Neural cell (in vitro differentiated cells): ENCODE measurements around the gene RELCH. TPM values are rescaled to one million over a fixed set of nuclear protein-coding genes. Genes with fewer than 3 reads are reported as not detected.

Source experiments
- H2AFZ ChIP-seq: fragments of 200-600, 300-800 bp; sonication (generic), shearing (Covaris generic); 2 replicates; pipeline ENCODE4 v1.6.0; 2014; ENCODE audit warnings: low read depth, mild to moderate bottlenecking, antibody characterized with exemption, low read length, moderate library complexity
- H3F3A ChIP-seq: fragments of 200-600 bp; shearing (Covaris generic); 2 replicates; pipeline ENCODE4 v1.6.1; 2016; ENCODE audit warnings: mild to moderate bottlenecking, moderate library complexity, mixed read lengths, antibody characterized with exemption, low read length; ENCODE audit not compliant: insufficient read depth, poor library complexity, severe bottlenecking
- H3K27ac ChIP-seq: fragments of 200-600, 300-800 bp; sonication (generic), shearing (Covaris generic); 2 replicates; pipeline ENCODE4 v1.5.1; 2014; ENCODE audit warnings: mild to moderate bottlenecking, low read length, moderate library complexity
- H3K27me3 ChIP-seq: fragments of 300-800, 200-600 bp; sonication (generic), shearing (Covaris generic); 2 replicates; pipeline ENCODE4 v1.6.0; 2014; ENCODE audit warnings: mild to moderate bottlenecking, low read depth, low read length, moderate library complexity; ENCODE audit not compliant: insufficient read depth
- H3K36me3 ChIP-seq: fragments of 300-800, 200-600 bp; sonication (generic), shearing (Covaris generic); 2 replicates; pipeline ENCODE4 v1.5.1; 2014; ENCODE audit warnings: mild to moderate bottlenecking, antibody characterized with exemption, low read length, moderate library complexity; ENCODE audit not compliant: insufficient read depth
- H3K4me2 ChIP-seq: fragments of 300-800, 200-600 bp; sonication (generic), shearing (Covaris generic); 2 replicates; pipeline ENCODE4 v1.6.0; 2014; ENCODE audit warnings: mild to moderate bottlenecking, low read length
- H3K4me3 ChIP-seq: fragments of 300-800, 200-600 bp; sonication (generic), shearing (Covaris generic); 2 replicates; pipeline ENCODE4 v1.5.1; 2014; ENCODE audit warnings: mild to moderate bottlenecking, low read length, moderate library complexity
- H3K79me2 ChIP-seq: fragments of 200-600 bp; shearing (Covaris generic); replicated peaks from 2 replicates; pipeline ENCODE4 v1.6.0; 2014; ENCODE audit warnings: mild to moderate bottlenecking, low read length, moderate library complexity; ENCODE audit not compliant: insufficient read depth
- H3K9ac ChIP-seq: fragments of 300-800, 200-600 bp; sonication (generic), shearing (Covaris generic); 2 replicates; pipeline ENCODE4 v1.6.1; 2016; ENCODE audit warnings: mild to moderate bottlenecking, low read length, mixed read lengths
- H3K9me2 ChIP-seq: fragments of 200-600 bp; shearing (Covaris generic); 2 replicates; pipeline ENCODE4 v1.6.1; 2016; ENCODE audit warnings: mild to moderate bottlenecking, low read length, mixed read lengths; ENCODE audit not compliant: insufficient read depth
- H3K9me3 ChIP-seq: fragments of 200-600, 300-800 bp; sonication (generic), shearing (Covaris generic); 2 replicates; pipeline ENCODE4 v1.6.1; 2016; ENCODE audit warnings: mild to moderate bottlenecking, mixed run types, low read length, moderate library complexity, mixed read lengths
- H4K20me1 ChIP-seq: fragments of 200-600 bp; shearing (Covaris generic); 2 replicates; pipeline ENCODE4 v1.6.1; 2016; ENCODE audit warnings: mild to moderate bottlenecking, mixed run types; ENCODE audit not compliant: insufficient read depth
- EP300 ChIP-seq: fragments of 450-650 bp; conservative IDR thresholded peaks from 2 replicates; pipeline ENCODE4 v1.6.1; 2014; ENCODE audit warnings: antibody characterized with exemption, mild to moderate bottlenecking, moderate library complexity; ENCODE audit not compliant: poor library complexity, severe bottlenecking
- EZH2 ChIP-seq: fragments of 200-600, 300-800 bp; shearing (Covaris generic), sonication (generic); IDR thresholded peaks from 2 replicates; pipeline ENCODE4 v1.6.1; 2014; ENCODE audit warnings: antibody characterized with exemption, low read length, borderline replicate concordance, mild to moderate bottlenecking; ENCODE audit not compliant: insufficient read depth, poor library complexity, severe bottlenecking
- MXI1 ChIP-seq: fragments of 450-650 bp; conservative IDR thresholded peaks from 2 replicates; pipeline ENCODE4 v1.6.1; 2014; ENCODE audit warnings: antibody characterized with exemption, mild to moderate bottlenecking; ENCODE audit not compliant: poor library complexity, severe bottlenecking
- POLR2AphosphoS5 ChIP-seq: IDR thresholded peaks from 2 replicates; pipeline ENCODE4 v1.6.1; 2012
- RAD21 ChIP-seq: fragments of 450-650 bp; conservative IDR thresholded peaks from 2 replicates; pipeline ENCODE4 v1.6.1; 2014; ENCODE audit warnings: antibody characterized with exemption, mild to moderate bottlenecking, moderate library complexity
- REST ChIP-seq: IDR thresholded peaks from 2 replicates; pipeline ENCODE4 v1.6.1; 2012; ENCODE audit warnings: borderline replicate concordance
- SMC3 ChIP-seq: fragments of 450-650 bp; conservative IDR thresholded peaks from 2 replicates; pipeline ENCODE4 v1.6.1; 2014; ENCODE audit warnings: antibody characterized with exemption, mild to moderate bottlenecking, moderate library complexity; ENCODE audit not compliant: poor library complexity
- TAF1 ChIP-seq: IDR thresholded peaks from 2 replicates; pipeline ENCODE4 v1.6.1; 2012; ENCODE audit warnings: low read depth
- polyA plus RNA-seq: library from polyadenylated mRNA; depleted of rRNA; stranded (reverse); fragments of >200 nt; gene quantifications from 2 replicates; pipeline ENCODE4 v1.2.3, GENCODE V29; 2014
- TF ChIP-seq, protein P1 (sequence below): fragments of 450-650 bp; IDR thresholded peaks from 2 replicates; pipeline ENCODE4 v1.5.1; 2014; ENCODE audit warnings: antibody characterized with exemption, mild to moderate bottlenecking, moderate library complexity; ENCODE audit not compliant: poor library complexity, severe bottlenecking

The RELCH gene
- polyA plus RNA-seq, 1 donor from 2014 or later = 80.2 TPM

- H3K9ac ChIP-seq = peak overlapping the region; percentile 31
- no peaks in the 10 kb centered on the region for H4K20me1 ChIP-seq
- H3K4me3 ChIP-seq = peak overlapping the region; percentile 67
- H3K27me3 ChIP-seq = peaks cover 70% of the 10 kb centered on the region
- no peaks in the 10 kb centered on the region for H3K79me2 ChIP-seq
- no peak overlapping the region for H3K27ac ChIP-seq
- no peaks in the 10 kb centered on the region for H3K9me2 ChIP-seq
- peak overlapping the region; percentile 23 for H2AFZ ChIP-seq
- TF ChIP-seq EZH2 (peak; percentile 55), SMC3 (no peak), POLR2AphosphoS5 (no peak)
- peak overlapping the region; percentile 57 for H3K4me2 ChIP-seq
- H3K9me3 ChIP-seq = no peaks in the 10 kb centered on the region
- H3K36me3 ChIP-seq = no peaks in the 10 kb centered on the region
- no peaks in the 10 kb centered on the region for H3F3A ChIP-seq
These were observed 139.0 kb downstream of the RELCH start for GRCh38 chr18:62325806-62326645.

DNA sequence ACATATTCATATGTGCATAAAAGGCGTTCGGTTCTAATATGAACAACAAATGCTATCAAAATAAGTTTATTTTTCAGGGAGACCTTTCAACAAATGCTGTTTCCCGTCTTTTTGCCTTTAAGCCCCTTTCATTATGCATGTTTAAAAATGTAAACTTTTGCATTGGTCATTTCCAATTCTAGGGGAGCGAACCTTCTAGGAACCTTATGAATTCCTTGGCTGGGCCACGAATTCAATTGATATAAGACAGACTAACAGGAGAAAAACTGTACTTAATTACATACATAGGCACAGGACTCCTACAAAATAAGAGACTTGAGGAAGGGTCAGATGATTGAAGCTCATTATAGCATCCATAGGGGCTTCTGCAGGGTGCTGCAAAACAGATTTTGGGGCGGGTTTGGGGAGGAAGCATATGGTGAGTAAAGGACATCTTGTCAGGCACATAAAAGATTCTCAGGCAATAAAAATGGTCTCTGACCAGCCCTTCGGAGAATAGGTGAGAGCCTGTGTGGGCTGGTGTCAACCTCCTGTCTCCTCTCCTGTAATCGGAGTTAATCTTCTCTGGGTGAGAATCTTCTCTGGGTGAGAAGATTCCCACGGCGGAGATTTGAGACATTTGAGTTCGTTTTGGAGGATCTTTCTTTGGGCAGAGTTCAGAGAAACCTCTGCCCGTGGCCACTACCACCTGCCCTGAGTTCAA is 139.7 kb downstream of the RELCH start:
- Histone ChIP-seq H3K4me3 (no peak overlapping the region), H3K27me3 (peaks cover 65% of the 10 kb centered on the region), H3K27ac (no peak overlapping the region), H3F3A (no peaks in the 10 kb centered on the region), H3K79me2 (no peaks in the 10 kb centered on the region), H3K9me3 (no peaks in the 10 kb centered on the region), H3K4me2 (no peak overlapping the region), H3K36me3 (no peaks in the 10 kb centered on the region), H3K9ac (no peak overlapping the region), H4K20me1 (no peaks in the 10 kb centered on the region), H3K9me2 (no peaks in the 10 kb centered on the region), H2AFZ (no peak overlapping the region)
- TF ChIP-seq EZH2 (no peak), EP300 (no peak), TAF1 (no peak), SMC3 (no peak), RAD21 (no peak), REST (no peak), MXI1 (no peak), POLR2AphosphoS5 (no peak)
- TF ChIP-seq, protein P1, sequence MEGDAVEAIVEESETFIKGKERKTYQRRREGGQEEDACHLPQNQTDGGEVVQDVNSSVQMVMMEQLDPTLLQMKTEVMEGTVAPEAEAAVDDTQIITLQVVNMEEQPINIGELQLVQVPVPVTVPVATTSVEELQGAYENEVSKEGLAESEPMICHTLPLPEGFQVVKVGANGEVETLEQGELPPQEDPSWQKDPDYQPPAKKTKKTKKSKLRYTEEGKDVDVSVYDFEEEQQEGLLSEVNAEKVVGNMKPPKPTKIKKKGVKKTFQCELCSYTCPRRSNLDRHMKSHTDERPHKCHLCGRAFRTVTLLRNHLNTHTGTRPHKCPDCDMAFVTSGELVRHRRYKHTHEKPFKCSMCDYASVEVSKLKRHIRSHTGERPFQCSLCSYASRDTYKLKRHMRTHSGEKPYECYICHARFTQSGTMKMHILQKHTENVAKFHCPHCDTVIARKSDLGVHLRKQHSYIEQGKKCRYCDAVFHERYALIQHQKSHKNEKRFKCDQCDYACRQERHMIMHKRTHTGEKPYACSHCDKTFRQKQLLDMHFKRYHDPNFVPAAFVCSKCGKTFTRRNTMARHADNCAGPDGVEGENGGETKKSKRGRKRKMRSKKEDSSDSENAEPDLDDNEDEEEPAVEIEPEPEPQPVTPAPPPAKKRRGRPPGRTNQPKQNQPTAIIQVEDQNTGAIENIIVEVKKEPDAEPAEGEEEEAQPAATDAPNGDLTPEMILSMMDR = no peak
